T-helper 1 cell treated with Interleukin-12 subunit alpha and Interleukin-12 subunit beta and Interleukin-4 antibody, amounts not matched to agents 30 μg/mL and 1 μg/mL, for 36 hours (primary cell): ENCODE results near the gene DCAKD.

Experiments used
- H3K27ac Mint-ChIP-seq: one replicate; pipeline ENCODE4 v1.8.0; 2021; ENCODE audit warnings: mild to moderate bottlenecking, mixed read lengths
- H3K27me3 Mint-ChIP-seq: one replicate; pipeline ENCODE4 v1.8.0; 2021; ENCODE audit warnings: low read depth, mixed read lengths
- H3K36me3 Mint-ChIP-seq: one replicate; pipeline ENCODE4 v1.8.0; 2021; ENCODE audit warnings: low read depth, mixed read lengths
- H3K4me1 Mint-ChIP-seq: one replicate; pipeline ENCODE4 v1.8.0; 2021; ENCODE audit warnings: low read depth, mixed read lengths
- H3K4me3 Mint-ChIP-seq: one replicate; pipeline ENCODE4 v1.8.0; 2021; ENCODE audit warnings: mild to moderate bottlenecking, moderate library complexity, mixed read lengths
- H3K9me3 Mint-ChIP-seq: one replicate; pipeline ENCODE4 v1.8.0; 2021; ENCODE audit warnings: mixed read lengths

DCAKD gene

GRCh38 chr17:45009676-45010467 is 41.6 kb downstream of the DCAKD start:
- Mint-ChIP-seq H3K27me3 (peaks cover 23% of the 10 kb centered on the region), H3K36me3 (no peaks in the 10 kb centered on the region)

GRCh38 chr17:45008216-45008615 is 43.2 kb downstream of the DCAKD start:
- Mint-ChIP-seq H3K9me3 (no peaks in the 10 kb centered on the region), H3K27me3 (peaks cover 25% of the 10 kb centered on the region), H3K27ac (no peak overlapping the region), H3K4me1 (no peaks in the 10 kb centered on the region), H3K36me3 (no peaks in the 10 kb centered on the region), H3K4me3 (no peak overlapping the region)

More at GRCh38 chr17:45009676-45010467, 41.6 kb downstream of the DCAKD start:
- Mint-ChIP-seq H3K9me3 (no peaks in the 10 kb centered on the region), H3K27ac (no peak overlapping the region), H3K4me3 (no peak overlapping the region), H3K4me1 (no peaks in the 10 kb centered on the region)

- no peaks in the 10 kb centered on the region for H3K9me3 Mint-ChIP-seq
- H3K4me3 Mint-ChIP-seq: no peak overlapping the region
- H3K4me1 Mint-ChIP-seq: no peaks in the 10 kb centered on the region
- H3K36me3 Mint-ChIP-seq: no peaks in the 10 kb centered on the region
- no peak overlapping the region for H3K27ac Mint-ChIP-seq
- H3K27me3 Mint-ChIP-seq: peaks cover 24% of the 10 kb centered on the region
Observed at GRCh38 chr17:45006927-45007461, 44.4 kb downstream of the DCAKD start.

- H3K4me1 Mint-ChIP-seq: no peaks in the 10 kb centered on the region
- H3K27ac Mint-ChIP-seq: no peak overlapping the region
- H3K27me3 Mint-ChIP-seq: peaks cover 23% of the 10 kb centered on the region
- H3K4me3 Mint-ChIP-seq: no peak overlapping the region
- no peaks in the 10 kb centered on the region for H3K36me3 Mint-ChIP-seq
- H3K9me3 Mint-ChIP-seq: no peaks in the 10 kb centered on the region
Observed at GRCh38 chr17:45005700-45006099, 45.7 kb downstream of the DCAKD start.

GRCh38 chr17:45004388-45004787 is 47.0 kb downstream of the DCAKD start:
- Mint-ChIP-seq H3K9me3 (no peaks in the 10 kb centered on the region), H3K4me1 (no peaks in the 10 kb centered on the region), H3K36me3 (no peaks in the 10 kb centered on the region), H3K27ac (no peak overlapping the region), H3K27me3 (peaks cover 16% of the 10 kb centered on the region), H3K4me3 (no peak overlapping the region)

- Mint-ChIP-seq H3K4me3 (no peak overlapping the region), H3K27ac (no peak overlapping the region), H3K27me3 (peaks cover 20% of the 10 kb centered on the region)
Observed at GRCh38 chr17:45003877-45004276, 47.6 kb downstream of the DCAKD start.

GRCh38 chr17:45001310-45001709 is 50.1 kb downstream of the DCAKD start:
- Mint-ChIP-seq H3K27me3 (peaks cover 22% of the 10 kb centered on the region), H3K9me3 (no peaks in the 10 kb centered on the region), H3K27ac (no peak overlapping the region), H3K36me3 (no peaks in the 10 kb centered on the region), H3K4me1 (no peaks in the 10 kb centered on the region), H3K4me3 (no peak overlapping the region)

More at GRCh38 chr17:45003877-45004276, 47.6 kb downstream of the DCAKD start:
- Mint-ChIP-seq H3K36me3 (no peaks in the 10 kb centered on the region), H3K4me1 (no peaks in the 10 kb centered on the region), H3K9me3 (no peaks in the 10 kb centered on the region)

GRCh38 chr17:44999433-44999832 is 52.0 kb downstream of the DCAKD start:
- H3K9me3 Mint-ChIP-seq: no peaks in the 10 kb centered on the region
- peaks cover 26% of the 10 kb centered on the region for H3K27me3 Mint-ChIP-seq
- H3K4me1 Mint-ChIP-seq: no peaks in the 10 kb centered on the region
- no peak overlapping the region for H3K27ac Mint-ChIP-seq
- H3K36me3 Mint-ChIP-seq: no peaks in the 10 kb centered on the region
- no peak overlapping the region for H3K4me3 Mint-ChIP-seq

- Mint-ChIP-seq H3K36me3 (no peaks in the 10 kb centered on the region), H3K4me3 (no peak overlapping the region), H3K27me3 (peaks cover 26% of the 10 kb centered on the region), H3K4me1 (no peaks in the 10 kb centered on the region), H3K9me3 (no peaks in the 10 kb centered on the region), H3K27ac (no peak overlapping the region)
Observed at GRCh38 chr17:44998646-44999045, 52.8 kb downstream of the DCAKD start.

GRCh38 chr17:44997733-44998520 is 53.5 kb downstream of the DCAKD start:
- H3K27me3 Mint-ChIP-seq: peaks cover 22% of the 10 kb centered on the region
- H3K4me3 Mint-ChIP-seq: no peak overlapping the region
- no peaks in the 10 kb centered on the region for H3K9me3 Mint-ChIP-seq
- no peaks in the 10 kb centered on the region for H3K4me1 Mint-ChIP-seq
- no peak overlapping the region for H3K27ac Mint-ChIP-seq
- H3K36me3 Mint-ChIP-seq: no peaks in the 10 kb centered on the region

- H3K4me3 Mint-ChIP-seq: no peak overlapping the region
- no peaks in the 10 kb centered on the region for H3K4me1 Mint-ChIP-seq
- no peak overlapping the region for H3K27ac Mint-ChIP-seq
- H3K36me3 Mint-ChIP-seq: no peaks in the 10 kb centered on the region
- H3K9me3 Mint-ChIP-seq: no peaks in the 10 kb centered on the region
- peaks cover 22% of the 10 kb centered on the region for H3K27me3 Mint-ChIP-seq
Observed at GRCh38 chr17:44996304-44996703, 55.1 kb downstream of the DCAKD start.

- no peaks in the 10 kb centered on the region for H3K9me3 Mint-ChIP-seq
- H3K4me1 Mint-ChIP-seq: no peaks in the 10 kb centered on the region
- H3K27ac Mint-ChIP-seq: no peak overlapping the region
- H3K27me3 Mint-ChIP-seq: peaks cover 21% of the 10 kb centered on the region
- H3K36me3 Mint-ChIP-seq: no peaks in the 10 kb centered on the region
- no peak overlapping the region for H3K4me3 Mint-ChIP-seq
Observed at GRCh38 chr17:44995436-44996001, 55.9 kb downstream of the DCAKD start.

GRCh38 chr17:44992242-44992939 is 59.0 kb downstream of the DCAKD start:
- Mint-ChIP-seq H3K27me3 (peaks cover 40% of the 10 kb centered on the region), H3K4me1 (no peaks in the 10 kb centered on the region)

GRCh38 chr17:44990994-44991393 is 60.4 kb downstream of the DCAKD start:
- H3K36me3 Mint-ChIP-seq: no peaks in the 10 kb centered on the region
- no peaks in the 10 kb centered on the region for H3K4me1 Mint-ChIP-seq
- no peak overlapping the region for H3K27ac Mint-ChIP-seq
- no peaks in the 10 kb centered on the region for H3K9me3 Mint-ChIP-seq
- no peak overlapping the region for H3K4me3 Mint-ChIP-seq
- peaks cover 44% of the 10 kb centered on the region for H3K27me3 Mint-ChIP-seq

More at GRCh38 chr17:44992242-44992939, 59.0 kb downstream of the DCAKD start:
- no peak overlapping the region for H3K27ac Mint-ChIP-seq
- no peak overlapping the region for H3K4me3 Mint-ChIP-seq
- H3K9me3 Mint-ChIP-seq: no peaks in the 10 kb centered on the region
- no peaks in the 10 kb centered on the region for H3K36me3 Mint-ChIP-seq
